HEK293 (cell line): ENCODE measurements around the gene ZNF106.

Source experiments
- CTCF ChIA-PET: fragments of 350-600 bp; formaldehyde crosslinking; extraction: SDS; loops from one replicate; lab custom pipeline; 2021; ENCODE audit warnings: antibody characterized with exemption; lab: Yijun Ruan, JAX
- POLR2A ChIA-PET: fragments of 300-600 bp; formaldehyde crosslinking; extraction: SDS; loops from one replicate; lab custom pipeline; 2020; ENCODE audit warnings: antibody characterized with exemption, inconsistent platforms; lab: Yijun Ruan, JAX
- H3K27ac ChIP-seq: fragments of 200-500 bp; sonication (Bioruptor generic); 2 replicates; pipeline ENCODE4 v1.5.1; 2014; ENCODE audit warnings: low read depth, low read length, control low read depth, inconsistent platforms; ENCODE audit errors: extremely low read depth
- H3K36me3 ChIP-seq, 2 experiments: fragments of 200-500 bp in 1 of 2; sonication (Bioruptor generic) in 1 of 2; 1 replicate in 1 of 2; 2 replicates in 1 of 2; pipeline ENCODE4 v1.5.1; 2014 to 2017; ENCODE audit warnings: inconsistent platforms in 2 of 2, low read length in 2 of 2; ENCODE audit not compliant: control insufficient read depth in 2 of 2, insufficient read depth in 1 of 2
- H3K4me1 ChIP-seq: fragments of 200-500 bp; sonication (Bioruptor generic); 2 replicates; pipeline ENCODE4 v1.5.1; 2014; ENCODE audit warnings: mild to moderate bottlenecking, low read length, inconsistent platforms; ENCODE audit not compliant: control insufficient read depth, insufficient read depth
- H3K4me3 ChIP-seq: 2 replicates; pipeline ENCODE4 v1.5.1; 2011; ENCODE audit warnings: low read depth, mild to moderate bottlenecking, control low read depth, low read length, moderate library complexity
- H3K9me3 ChIP-seq: fragments of 200-500 bp; sonication (Bioruptor generic); 2 replicates; pipeline ENCODE4 v1.5.1; 2014; ENCODE audit warnings: low read depth, low read length, inconsistent platforms; ENCODE audit not compliant: control insufficient read depth, insufficient read depth
- GLIS1 ChIP-seq: fragments of 450-650 bp; formaldehyde crosslinking; IDR thresholded peaks from 2 replicates; pipeline ENCODE4 v1.5.1; 2016; ENCODE audit warnings: missing biosample characterization, missing genetic modification characterization
- GLIS2 ChIP-seq: fragments of 450-650 bp; formaldehyde crosslinking; IDR thresholded peaks from 2 replicates; pipeline ENCODE4 v1.5.1; 2016; ENCODE audit warnings: missing biosample characterization, missing genetic modification characterization
- KLF8 ChIP-seq: fragments of 450-650 bp; formaldehyde crosslinking; IDR thresholded peaks from 2 replicates; pipeline ENCODE4 v1.5.1; 2016; ENCODE audit warnings: missing biosample characterization, missing genetic modification characterization
- TCF7L2 ChIP-seq: IDR thresholded peaks from 2 replicates; pipeline ENCODE4 v1.6.1; 2011; ENCODE audit warnings: low read depth, mild to moderate bottlenecking, inconsistent platforms, low read length, moderate library complexity, borderline replicate concordance
- YY1 ChIP-seq: fragments of 450-650 bp; formaldehyde crosslinking; IDR thresholded peaks from 2 replicates; pipeline ENCODE4 v1.5.1; 2018; ENCODE audit warnings: missing biosample characterization, missing genetic modification characterization
- ZBTB1 ChIP-seq: fragments of 450-650 bp; formaldehyde crosslinking; IDR thresholded peaks from 2 replicates; pipeline ENCODE4 v1.5.1; 2016; ENCODE audit warnings: missing biosample characterization, missing genetic modification characterization
- ZBTB8A ChIP-seq: fragments of 450-650 bp; formaldehyde crosslinking; IDR thresholded peaks from 2 replicates; pipeline ENCODE4 v1.5.1; 2016; ENCODE audit warnings: missing biosample characterization, missing genetic modification characterization
- ZNF112 ChIP-seq: fragments of 450-650 bp; formaldehyde crosslinking; IDR thresholded peaks from 2 replicates; pipeline ENCODE4 v1.5.0; 2017; ENCODE audit warnings: missing biosample characterization, missing genetic modification characterization
- ZNF155 ChIP-seq: fragments of 450-650 bp; formaldehyde crosslinking; IDR thresholded peaks from 2 replicates; pipeline ENCODE4 v1.5.1; 2016; ENCODE audit warnings: missing biosample characterization, missing genetic modification characterization
- ZNF19 ChIP-seq: fragments of 450-650 bp; formaldehyde crosslinking; IDR thresholded peaks from 2 replicates; pipeline ENCODE4; 2016; ENCODE audit warnings: missing biosample characterization, missing genetic modification characterization, low read depth
- ZNF324 ChIP-seq: fragments of 450-650 bp; formaldehyde crosslinking; IDR thresholded peaks from 2 replicates; pipeline ENCODE4 v1.5.1; 2016; ENCODE audit warnings: missing biosample characterization, missing genetic modification characterization
- ZNF394 ChIP-seq: fragments of 450-650 bp; formaldehyde crosslinking; IDR thresholded peaks from 2 replicates; pipeline ENCODE4 v1.5.1; 2016; ENCODE audit warnings: missing biosample characterization, missing genetic modification characterization, mild to moderate bottlenecking, moderate library complexity, borderline replicate concordance
- ZNF426 ChIP-seq: fragments of 450-650 bp; formaldehyde crosslinking; IDR thresholded peaks from 2 replicates; pipeline ENCODE4 v1.5.1; 2017; ENCODE audit warnings: missing biosample characterization, missing genetic modification characterization, mild to moderate bottlenecking, inconsistent platforms, moderate library complexity
- ZNF48 ChIP-seq: fragments of 450-650 bp; formaldehyde crosslinking; IDR thresholded peaks from 2 replicates; pipeline ENCODE4 v1.5.1; 2016; ENCODE audit warnings: missing biosample characterization, missing genetic modification characterization
- ZNF521 ChIP-seq: fragments of 450-650 bp; formaldehyde crosslinking; IDR thresholded peaks from 2 replicates; pipeline ENCODE4 v1.5.1; 2017; ENCODE audit warnings: missing biosample characterization, mild to moderate bottlenecking, missing genetic modification characterization
- ZNF558 ChIP-seq: fragments of 450-650 bp; formaldehyde crosslinking; IDR thresholded peaks from 2 replicates; pipeline ENCODE4 v1.5.1; 2016; ENCODE audit warnings: missing biosample characterization, missing genetic modification characterization
- ZNF560 ChIP-seq: fragments of 450-650 bp; formaldehyde crosslinking; IDR thresholded peaks from 2 replicates; pipeline ENCODE4 v1.5.1; 2017; ENCODE audit warnings: missing biosample characterization, missing genetic modification characterization, borderline replicate concordance
- ZSCAN16 ChIP-seq: fragments of 450-650 bp; formaldehyde crosslinking; IDR thresholded peaks from 2 replicates; pipeline ENCODE4 v1.5.1; 2016; ENCODE audit warnings: missing biosample characterization, missing genetic modification characterization
- TF ChIP-seq, protein P1 (sequence below): fragments of 450-650 bp; formaldehyde crosslinking; IDR thresholded peaks from 2 replicates; pipeline ENCODE4 v1.5.1; 2016; ENCODE audit warnings: missing biosample characterization, missing genetic modification characterization
- TF ChIP-seq, protein P2 (sequence below): fragments of 450-650 bp; formaldehyde crosslinking; conservative IDR thresholded peaks from 2 replicates; pipeline ENCODE4 v1.5.1; 2016; ENCODE audit warnings: low read depth, missing biosample characterization, missing genetic modification characterization
- TF ChIP-seq, protein P3 (sequence below): fragments of 450-650 bp; formaldehyde crosslinking; IDR thresholded peaks from 2 replicates; pipeline ENCODE4 v1.5.1; 2016; ENCODE audit warnings: missing biosample characterization, missing genetic modification characterization
- TF ChIP-seq, protein P4 (sequence below): fragments of 450-650 bp; formaldehyde crosslinking; IDR thresholded peaks from 2 replicates; pipeline ENCODE4 v1.5.1; 2017; ENCODE audit warnings: missing biosample characterization, missing genetic modification characterization

Gene ZNF106

DNA sequence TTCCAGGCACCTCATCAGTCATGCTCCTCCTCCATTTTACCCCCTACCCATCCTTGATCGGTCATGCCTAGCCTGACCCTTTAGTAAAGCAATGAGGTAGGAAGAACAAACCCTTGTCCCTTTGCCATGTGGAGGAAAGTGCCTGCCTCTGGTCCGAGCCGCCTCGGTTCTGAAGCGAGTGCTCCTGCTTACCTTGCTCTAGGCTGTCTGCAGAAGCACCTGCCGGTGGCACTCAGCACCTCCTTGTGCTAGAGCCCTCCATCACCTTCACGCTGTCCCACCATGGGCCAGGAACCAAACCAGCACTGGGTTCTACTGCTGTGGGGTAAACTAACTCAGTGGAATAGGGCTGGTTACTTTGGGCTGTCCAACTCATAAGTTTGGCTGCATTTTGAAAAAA lies 79.1 kb downstream of the ZNF106 start:
- Histone ChIP-seq H3K4me3 (no peak overlapping the region), H3K9me3 (no peaks in the 10 kb centered on the region), H3K4me1 (0 out of 2 replicates have a peak, but pooled peaks cover 3% of the 10 kb centered on the region), H3K27ac (no peak overlapping the region), H3K36me3 (peaks cover 3 to 46% of the 10 kb centered on the region in 2 experiments)
- TF ChIP-seq ZNF558 (no peak), GLIS1 (no peak), ZNF426 (tag by site-specific recombination) (no peak), ZBTB8A (tag by site-specific recombination) (no peak), ZNF112 (tag by site-specific recombination) (no peak)
- TF ChIP-seq, protein P1, sequence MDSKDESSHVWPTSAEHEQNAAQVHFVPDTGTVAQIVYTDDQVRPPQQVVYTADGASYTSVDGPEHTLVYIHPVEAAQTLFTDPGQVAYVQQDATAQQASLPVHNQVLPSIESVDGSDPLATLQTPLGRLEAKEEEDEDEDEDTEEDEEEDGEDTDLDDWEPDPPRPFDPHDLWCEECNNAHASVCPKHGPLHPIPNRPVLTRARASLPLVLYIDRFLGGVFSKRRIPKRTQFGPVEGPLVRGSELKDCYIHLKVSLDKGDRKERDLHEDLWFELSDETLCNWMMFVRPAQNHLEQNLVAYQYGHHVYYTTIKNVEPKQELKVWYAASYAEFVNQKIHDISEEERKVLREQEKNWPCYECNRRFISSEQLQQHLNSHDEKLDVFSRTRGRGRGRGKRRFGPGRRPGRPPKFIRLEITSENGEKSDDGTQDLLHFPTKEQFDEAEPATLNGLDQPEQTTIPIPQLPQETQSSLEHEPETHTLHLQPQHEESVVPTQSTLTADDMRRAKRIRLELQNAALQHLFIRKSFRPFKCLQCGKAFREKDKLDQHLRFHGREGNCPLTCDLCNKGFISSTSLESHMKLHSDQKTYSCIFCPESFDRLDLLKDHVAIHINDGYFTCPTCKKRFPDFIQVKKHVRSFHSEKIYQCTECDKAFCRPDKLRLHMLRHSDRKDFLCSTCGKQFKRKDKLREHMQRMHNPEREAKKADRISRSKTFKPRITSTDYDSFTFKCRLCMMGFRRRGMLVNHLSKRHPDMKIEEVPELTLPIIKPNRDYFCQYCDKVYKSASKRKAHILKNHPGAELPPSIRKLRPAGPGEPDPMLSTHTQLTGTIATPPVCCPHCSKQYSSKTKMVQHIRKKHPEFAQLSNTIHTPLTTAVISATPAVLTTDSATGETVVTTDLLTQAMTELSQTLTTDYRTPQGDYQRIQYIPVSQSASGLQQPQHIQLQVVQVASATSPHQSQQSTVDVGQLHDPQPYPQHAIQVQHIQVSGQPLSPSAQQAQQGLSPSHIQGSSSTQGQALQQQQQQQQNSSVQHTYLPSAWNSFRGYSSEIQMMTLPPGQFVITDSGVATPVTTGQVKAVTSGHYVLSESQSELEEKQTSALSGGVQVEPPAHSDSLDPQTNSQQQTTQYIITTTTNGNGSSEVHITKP: no peak
- ChIA-PET POLR2A (no interaction called here), CTCF (interaction anchor here (0.9 kb wide), 1 partner anchor 882 kb away, joined by 3 read pairs; no protein-coding TSS in a partner anchor)

DNA sequence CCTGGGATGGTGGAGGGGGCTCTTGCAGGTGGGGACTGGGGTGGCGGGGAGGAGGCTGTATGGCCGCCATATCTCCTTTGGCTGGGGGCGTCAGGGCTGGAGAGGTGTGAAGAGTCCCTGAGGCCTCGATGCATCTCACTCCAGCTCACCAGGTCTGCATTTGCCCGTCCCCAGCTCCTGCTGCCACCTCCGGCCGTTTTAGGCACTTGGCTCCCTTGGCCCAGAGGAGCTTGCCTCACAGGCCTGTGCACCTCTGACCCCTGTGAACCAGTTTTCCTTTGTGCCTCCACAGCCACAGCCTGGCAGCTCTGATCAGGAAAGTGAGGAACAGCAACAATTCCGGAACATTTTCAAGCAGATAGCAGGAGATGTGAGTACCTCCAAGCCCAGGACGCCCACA lies 81.9 kb downstream of the ZNF106 start:
- TF ChIP-seq ZNF324: no peak
- TF ChIP-seq ZNF155 (tag by site-specific recombination): no peak
- no peak for TF ChIP-seq YY1 (tag by site-specific recombination)
- TF ChIP-seq ZNF521 (tag by site-specific recombination): no peak
- TF ChIP-seq ZBTB1 (tag by site-specific recombination): no peak
- no peak for TF ChIP-seq ZNF48 (tag by site-specific recombination)
- TF ChIP-seq GLIS2 (tag by site-specific recombination): no peak
- TF ChIP-seq, protein P2, sequence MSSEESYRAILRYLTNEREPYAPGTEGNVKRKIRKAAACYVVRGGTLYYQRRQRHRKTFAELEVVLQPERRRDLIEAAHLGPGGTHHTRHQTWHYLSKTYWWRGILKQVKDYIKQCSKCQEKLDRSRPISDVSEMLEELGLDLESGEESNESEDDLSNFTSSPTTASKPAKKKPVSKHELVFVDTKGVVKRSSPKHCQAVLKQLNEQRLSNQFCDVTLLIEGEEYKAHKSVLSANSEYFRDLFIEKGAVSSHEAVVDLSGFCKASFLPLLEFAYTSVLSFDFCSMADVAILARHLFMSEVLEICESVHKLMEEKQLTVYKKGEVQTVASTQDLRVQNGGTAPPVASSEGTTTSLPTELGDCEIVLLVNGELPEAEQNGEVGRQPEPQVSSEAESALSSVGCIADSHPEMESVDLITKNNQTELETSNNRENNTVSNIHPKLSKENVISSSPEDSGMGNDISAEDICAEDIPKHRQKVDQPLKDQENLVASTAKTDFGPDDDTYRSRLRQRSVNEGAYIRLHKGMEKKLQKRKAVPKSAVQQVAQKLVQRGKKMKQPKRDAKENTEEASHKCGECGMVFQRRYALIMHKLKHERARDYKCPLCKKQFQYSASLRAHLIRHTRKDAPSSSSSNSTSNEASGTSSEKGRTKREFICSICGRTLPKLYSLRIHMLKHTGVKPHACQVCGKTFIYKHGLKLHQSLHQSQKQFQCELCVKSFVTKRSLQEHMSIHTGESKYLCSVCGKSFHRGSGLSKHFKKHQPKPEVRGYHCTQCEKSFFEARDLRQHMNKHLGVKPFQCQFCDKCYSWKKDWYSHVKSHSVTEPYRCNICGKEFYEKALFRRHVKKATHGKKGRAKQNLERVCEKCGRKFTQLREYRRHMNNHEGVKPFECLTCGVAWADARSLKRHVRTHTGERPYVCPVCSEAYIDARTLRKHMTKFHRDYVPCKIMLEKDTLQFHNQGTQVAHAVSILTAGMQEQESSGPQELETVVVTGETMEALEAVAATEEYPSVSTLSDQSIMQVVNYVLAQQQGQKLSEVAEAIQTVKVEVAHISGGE (tag by site-specific recombination): no peak
- TF ChIP-seq, protein P3, sequence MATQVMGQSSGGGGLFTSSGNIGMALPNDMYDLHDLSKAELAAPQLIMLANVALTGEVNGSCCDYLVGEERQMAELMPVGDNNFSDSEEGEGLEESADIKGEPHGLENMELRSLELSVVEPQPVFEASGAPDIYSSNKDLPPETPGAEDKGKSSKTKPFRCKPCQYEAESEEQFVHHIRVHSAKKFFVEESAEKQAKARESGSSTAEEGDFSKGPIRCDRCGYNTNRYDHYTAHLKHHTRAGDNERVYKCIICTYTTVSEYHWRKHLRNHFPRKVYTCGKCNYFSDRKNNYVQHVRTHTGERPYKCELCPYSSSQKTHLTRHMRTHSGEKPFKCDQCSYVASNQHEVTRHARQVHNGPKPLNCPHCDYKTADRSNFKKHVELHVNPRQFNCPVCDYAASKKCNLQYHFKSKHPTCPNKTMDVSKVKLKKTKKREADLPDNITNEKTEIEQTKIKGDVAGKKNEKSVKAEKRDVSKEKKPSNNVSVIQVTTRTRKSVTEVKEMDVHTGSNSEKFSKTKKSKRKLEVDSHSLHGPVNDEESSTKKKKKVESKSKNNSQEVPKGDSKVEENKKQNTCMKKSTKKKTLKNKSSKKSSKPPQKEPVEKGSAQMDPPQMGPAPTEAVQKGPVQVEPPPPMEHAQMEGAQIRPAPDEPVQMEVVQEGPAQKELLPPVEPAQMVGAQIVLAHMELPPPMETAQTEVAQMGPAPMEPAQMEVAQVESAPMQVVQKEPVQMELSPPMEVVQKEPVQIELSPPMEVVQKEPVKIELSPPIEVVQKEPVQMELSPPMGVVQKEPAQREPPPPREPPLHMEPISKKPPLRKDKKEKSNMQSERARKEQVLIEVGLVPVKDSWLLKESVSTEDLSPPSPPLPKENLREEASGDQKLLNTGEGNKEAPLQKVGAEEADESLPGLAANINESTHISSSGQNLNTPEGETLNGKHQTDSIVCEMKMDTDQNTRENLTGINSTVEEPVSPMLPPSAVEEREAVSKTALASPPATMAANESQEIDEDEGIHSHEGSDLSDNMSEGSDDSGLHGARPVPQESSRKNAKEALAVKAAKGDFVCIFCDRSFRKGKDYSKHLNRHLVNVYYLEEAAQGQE (tag by site-specific recombination): no peak
- TF ChIP-seq ZNF560 (tag by site-specific recombination): no peak
- TF ChIP-seq KLF8: no peak
- no peak for TF ChIP-seq ZNF394 (tag by site-specific recombination)
- no peak for TF ChIP-seq TCF7L2
- TF ChIP-seq ZNF19 (tag by site-specific recombination): no peak
- TF ChIP-seq, protein P4, sequence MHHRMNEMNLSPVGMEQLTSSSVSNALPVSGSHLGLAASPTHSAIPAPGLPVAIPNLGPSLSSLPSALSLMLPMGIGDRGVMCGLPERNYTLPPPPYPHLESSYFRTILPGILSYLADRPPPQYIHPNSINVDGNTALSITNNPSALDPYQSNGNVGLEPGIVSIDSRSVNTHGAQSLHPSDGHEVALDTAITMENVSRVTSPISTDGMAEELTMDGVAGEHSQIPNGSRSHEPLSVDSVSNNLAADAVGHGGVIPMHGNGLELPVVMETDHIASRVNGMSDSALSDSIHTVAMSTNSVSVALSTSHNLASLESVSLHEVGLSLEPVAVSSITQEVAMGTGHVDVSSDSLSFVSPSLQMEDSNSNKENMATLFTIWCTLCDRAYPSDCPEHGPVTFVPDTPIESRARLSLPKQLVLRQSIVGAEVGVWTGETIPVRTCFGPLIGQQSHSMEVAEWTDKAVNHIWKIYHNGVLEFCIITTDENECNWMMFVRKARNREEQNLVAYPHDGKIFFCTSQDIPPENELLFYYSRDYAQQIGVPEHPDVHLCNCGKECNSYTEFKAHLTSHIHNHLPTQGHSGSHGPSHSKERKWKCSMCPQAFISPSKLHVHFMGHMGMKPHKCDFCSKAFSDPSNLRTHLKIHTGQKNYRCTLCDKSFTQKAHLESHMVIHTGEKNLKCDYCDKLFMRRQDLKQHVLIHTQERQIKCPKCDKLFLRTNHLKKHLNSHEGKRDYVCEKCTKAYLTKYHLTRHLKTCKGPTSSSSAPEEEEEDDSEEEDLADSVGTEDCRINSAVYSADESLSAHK: no peak
- TF ChIP-seq ZSCAN16 (tag by site-specific recombination): no peak
- H3K27ac ChIP-seq: no peak overlapping the region
- no peak overlapping the region for H3K4me3 ChIP-seq
- CTCF ChIA-PET: interaction anchor here (1.0 kb wide), 1 partner anchor 24 kb away, joined by 3 read pairs; no protein-coding TSS in a partner anchor
- POLR2A ChIA-PET: no interaction called here
- no peaks in the 10 kb centered on the region for H3K9me3 ChIP-seq
- no peaks in the 10 kb centered on the region for H3K4me1 ChIP-seq
- peaks cover 0 to 24% of the 10 kb centered on the region in 2 experiments; a peak in 1 of 3 replicates for H3K36me3 ChIP-seq
